ENCODE data around the gene ZNF827.

The ZNF827 gene

DNA sequence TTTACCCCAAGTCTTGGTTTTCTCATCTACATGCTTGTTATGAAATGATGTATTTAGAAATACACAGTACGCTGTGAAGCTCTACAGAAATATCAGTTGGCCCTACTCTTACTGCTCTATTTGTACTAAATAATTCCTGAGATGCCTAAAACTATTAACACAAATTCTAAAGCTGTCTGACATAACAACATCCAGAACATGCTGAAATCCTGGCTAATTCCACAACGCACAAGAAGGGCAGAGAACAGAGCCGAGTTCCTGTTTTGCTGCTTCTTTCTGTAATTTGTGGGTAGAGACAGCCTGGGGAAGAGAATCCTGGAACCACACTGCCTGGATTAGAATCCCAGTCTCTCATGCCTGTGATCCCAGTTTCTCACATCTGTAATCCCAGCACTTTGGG lies 59.0 kb downstream of the ZNF827 start:
- ATAC-seq: peak; percentile 18; the same call in 2 of the 3 replicates
- TF ChIP-seq TOX (CRISPR knock-in tag; IDR thresholded peaks at IDR 0.05; ENCODE audit: borderline replicate concordance) (no peak), ISL1 (CRISPR knock-in tag; IDR thresholded peaks at IDR 0.05) (no peak), SNAI2 (CRISPR knock-in tag; IDR thresholded peaks at IDR 0.05) (no peak), TCF4 (CRISPR knock-in tag; IDR thresholded peaks at IDR 0.05; ENCODE audit: borderline replicate concordance) (no peak), ZFP30 (CRISPR knock-in tag; IDR thresholded peaks at IDR 0.05) (no peak), BACH2 (CRISPR knock-in tag; IDR thresholded peaks at IDR 0.05; ENCODE audit: borderline replicate concordance) (no peak), ZNF70 (CRISPR knock-in tag; IDR thresholded peaks at IDR 0.05) (no peak), GLIS3 (CRISPR knock-in tag; IDR thresholded peaks at IDR 0.05) (no peak), OSR1 (CRISPR knock-in tag; IDR thresholded peaks at IDR 0.05) (no peak), ESRRG (CRISPR knock-in tag; IDR thresholded peaks at IDR 0.05) (no peak), ZNF565 (CRISPR knock-in tag; conservative IDR thresholded peaks at IDR 0.05; ENCODE audit: low read depth) (no peak), PPARA (CRISPR knock-in tag; IDR thresholded peaks at IDR 0.05; ENCODE audit: borderline replicate concordance) (no peak), RARB (CRISPR knock-in tag; IDR thresholded peaks at IDR 0.05) (no peak), CSDC2 (CRISPR knock-in tag; IDR thresholded peaks at IDR 0.05) (no peak), ARNTL (CRISPR knock-in tag; IDR thresholded peaks at IDR 0.05; ENCODE audit: borderline replicate concordance, low read depth) (no peak)
- TF ChIP-seq, protein P1, sequence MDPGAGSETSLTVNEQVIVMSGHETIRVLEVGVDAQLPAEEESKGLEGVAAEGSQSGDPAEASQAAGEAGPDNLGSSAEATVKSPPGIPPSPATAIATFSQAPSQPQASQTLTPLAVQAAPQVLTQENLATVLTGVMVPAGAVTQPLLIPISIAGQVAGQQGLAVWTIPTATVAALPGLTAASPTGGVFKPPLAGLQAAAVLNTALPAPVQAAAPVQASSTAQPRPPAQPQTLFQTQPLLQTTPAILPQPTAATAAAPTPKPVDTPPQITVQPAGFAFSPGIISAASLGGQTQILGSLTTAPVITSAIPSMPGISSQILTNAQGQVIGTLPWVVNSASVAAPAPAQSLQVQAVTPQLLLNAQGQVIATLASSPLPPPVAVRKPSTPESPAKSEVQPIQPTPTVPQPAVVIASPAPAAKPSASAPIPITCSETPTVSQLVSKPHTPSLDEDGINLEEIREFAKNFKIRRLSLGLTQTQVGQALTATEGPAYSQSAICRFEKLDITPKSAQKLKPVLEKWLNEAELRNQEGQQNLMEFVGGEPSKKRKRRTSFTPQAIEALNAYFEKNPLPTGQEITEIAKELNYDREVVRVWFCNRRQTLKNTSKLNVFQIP (CRISPR knock-in tag; IDR thresholded peaks at IDR 0.05; ENCODE audit: borderline replicate concordance, low read depth): no peak
- TF ChIP-seq, protein P2, sequence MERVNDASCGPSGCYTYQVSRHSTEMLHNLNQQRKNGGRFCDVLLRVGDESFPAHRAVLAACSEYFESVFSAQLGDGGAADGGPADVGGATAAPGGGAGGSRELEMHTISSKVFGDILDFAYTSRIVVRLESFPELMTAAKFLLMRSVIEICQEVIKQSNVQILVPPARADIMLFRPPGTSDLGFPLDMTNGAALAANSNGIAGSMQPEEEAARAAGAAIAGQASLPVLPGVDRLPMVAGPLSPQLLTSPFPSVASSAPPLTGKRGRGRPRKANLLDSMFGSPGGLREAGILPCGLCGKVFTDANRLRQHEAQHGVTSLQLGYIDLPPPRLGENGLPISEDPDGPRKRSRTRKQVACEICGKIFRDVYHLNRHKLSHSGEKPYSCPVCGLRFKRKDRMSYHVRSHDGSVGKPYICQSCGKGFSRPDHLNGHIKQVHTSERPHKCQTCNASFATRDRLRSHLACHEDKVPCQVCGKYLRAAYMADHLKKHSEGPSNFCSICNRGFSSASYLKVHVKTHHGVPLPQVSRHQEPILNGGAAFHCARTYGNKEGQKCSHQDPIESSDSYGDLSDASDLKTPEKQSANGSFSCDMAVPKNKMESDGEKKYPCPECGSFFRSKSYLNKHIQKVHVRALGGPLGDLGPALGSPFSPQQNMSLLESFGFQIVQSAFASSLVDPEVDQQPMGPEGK (CRISPR knock-in tag; IDR thresholded peaks at IDR 0.05; ENCODE audit: borderline replicate concordance): no peak
- TF ChIP-seq, protein P3, sequence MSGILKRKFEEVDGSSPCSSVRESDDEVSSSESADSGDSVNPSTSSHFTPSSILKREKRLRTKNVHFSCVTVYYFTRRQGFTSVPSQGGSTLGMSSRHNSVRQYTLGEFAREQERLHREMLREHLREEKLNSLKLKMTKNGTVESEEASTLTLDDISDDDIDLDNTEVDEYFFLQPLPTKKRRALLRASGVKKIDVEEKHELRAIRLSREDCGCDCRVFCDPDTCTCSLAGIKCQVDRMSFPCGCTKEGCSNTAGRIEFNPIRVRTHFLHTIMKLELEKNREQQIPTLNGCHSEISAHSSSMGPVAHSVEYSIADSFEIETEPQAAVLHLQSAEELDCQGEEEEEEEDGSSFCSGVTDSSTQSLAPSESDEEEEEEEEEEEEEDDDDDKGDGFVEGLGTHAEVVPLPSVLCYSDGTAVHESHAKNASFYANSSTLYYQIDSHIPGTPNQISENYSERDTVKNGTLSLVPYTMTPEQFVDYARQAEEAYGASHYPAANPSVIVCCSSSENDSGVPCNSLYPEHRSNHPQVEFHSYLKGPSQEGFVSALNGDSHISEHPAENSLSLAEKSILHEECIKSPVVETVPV (CRISPR knock-in tag; IDR thresholded peaks at IDR 0.05): no peak

DNA sequence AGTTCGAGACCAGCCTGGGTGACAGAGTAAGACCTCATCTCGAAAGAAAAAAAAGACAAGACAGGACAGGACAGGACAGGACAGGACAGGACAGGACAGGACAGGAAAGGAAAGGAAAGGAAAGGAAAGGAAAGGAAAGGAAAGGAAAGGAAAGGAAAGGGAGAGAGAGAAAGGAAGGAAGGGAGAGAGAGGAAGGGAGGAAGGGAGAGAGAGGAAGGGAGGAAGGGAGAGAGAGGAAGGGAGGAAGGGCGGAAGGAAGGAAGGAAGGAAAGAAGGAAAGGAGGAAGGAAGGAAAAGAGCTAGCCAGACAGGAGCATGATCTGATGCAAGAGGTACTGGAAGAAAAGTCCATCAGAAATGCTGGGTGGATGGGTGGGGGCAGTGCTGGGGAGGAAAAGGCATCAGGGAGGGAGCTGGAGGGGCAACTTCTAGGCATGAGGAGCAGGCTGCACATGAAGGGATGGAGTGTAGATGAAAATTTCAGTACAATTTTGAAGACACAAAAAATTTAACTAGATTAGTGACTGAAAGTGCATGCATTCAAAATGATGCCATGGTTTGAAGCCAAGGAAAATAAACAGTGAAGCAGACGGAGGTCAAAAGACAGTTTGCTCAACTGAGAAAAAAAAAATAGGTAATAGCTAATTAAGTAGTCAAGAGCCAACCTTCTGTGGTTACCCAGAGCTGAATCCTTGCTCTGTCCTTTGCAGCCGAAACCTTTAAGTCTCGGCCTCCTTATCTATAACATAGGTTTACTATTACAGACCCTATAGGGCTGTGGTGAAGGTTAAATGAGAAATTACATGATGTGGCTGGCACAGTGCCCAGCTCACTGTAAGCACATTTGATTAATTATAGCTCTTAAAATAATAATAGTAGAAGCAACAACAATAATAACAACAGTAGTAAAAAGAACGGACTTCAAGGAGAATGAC lies 59.9 kb downstream of the ZNF827 start:
- peak; percentile 68 for TF ChIP-seq ISL1 (CRISPR knock-in tag; IDR thresholded peaks at IDR 0.05)
- TF ChIP-seq, protein P1 (CRISPR knock-in tag; IDR thresholded peaks at IDR 0.05; ENCODE audit: borderline replicate concordance, low read depth): no peak
- no peak for TF ChIP-seq ZFP3 (CRISPR knock-in tag; IDR thresholded peaks at IDR 0.05)
- no peak for TF ChIP-seq ZNF70 (CRISPR knock-in tag; IDR thresholded peaks at IDR 0.05)
- peak; percentile 66 for ATAC-seq

DNA sequence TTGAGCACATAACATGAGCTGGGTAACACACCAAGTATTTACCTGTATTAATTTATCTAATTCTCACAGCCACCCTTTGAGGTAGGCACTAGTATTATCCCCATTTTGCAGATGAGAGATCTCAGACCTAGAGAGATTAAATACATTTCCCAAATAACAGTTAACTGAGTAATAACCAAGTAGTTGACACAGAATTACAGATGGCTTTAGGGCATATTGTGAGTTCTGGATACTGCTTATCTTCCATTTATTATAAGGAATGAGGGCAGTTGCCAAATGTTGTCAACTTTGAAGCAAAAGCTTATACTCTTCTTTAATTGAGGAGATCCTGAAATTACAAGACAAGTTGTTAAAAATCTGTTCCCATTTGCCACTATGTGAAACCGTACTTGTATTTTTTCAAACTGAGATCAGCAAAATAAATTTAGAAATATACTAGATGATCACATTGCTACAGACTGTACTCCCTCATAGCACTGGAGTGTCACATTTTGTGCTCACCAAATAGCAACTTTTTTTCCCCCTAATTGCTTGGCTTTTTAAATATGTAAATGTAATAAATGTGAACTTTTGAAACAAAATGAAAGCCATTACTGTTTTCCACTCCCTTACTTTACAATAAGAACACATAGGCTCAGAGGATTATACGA lies 62.0 kb downstream of the ZNF827 start:
- no peak for ATAC-seq
- TF ChIP-seq ZNF8 (CRISPR knock-in tag; IDR thresholded peaks at IDR 0.05) (no peak), OSR1 (CRISPR knock-in tag; IDR thresholded peaks at IDR 0.05) (no peak), SNAI2 (CRISPR knock-in tag; IDR thresholded peaks at IDR 0.05) (no peak), RARB (CRISPR knock-in tag; IDR thresholded peaks at IDR 0.05) (no peak), ZFP30 (CRISPR knock-in tag; IDR thresholded peaks at IDR 0.05) (no peak), BACH2 (CRISPR knock-in tag; IDR thresholded peaks at IDR 0.05; ENCODE audit: borderline replicate concordance) (no peak), ESRRG (CRISPR knock-in tag; IDR thresholded peaks at IDR 0.05) (no peak), CSDC2 (CRISPR knock-in tag; IDR thresholded peaks at IDR 0.05) (no peak)
- TF ChIP-seq, protein P2 (CRISPR knock-in tag; IDR thresholded peaks at IDR 0.05; ENCODE audit: borderline replicate concordance): no peak
- TF ChIP-seq, protein P1 (CRISPR knock-in tag; IDR thresholded peaks at IDR 0.05; ENCODE audit: borderline replicate concordance, low read depth): no peak
- TF ChIP-seq, protein P4, sequence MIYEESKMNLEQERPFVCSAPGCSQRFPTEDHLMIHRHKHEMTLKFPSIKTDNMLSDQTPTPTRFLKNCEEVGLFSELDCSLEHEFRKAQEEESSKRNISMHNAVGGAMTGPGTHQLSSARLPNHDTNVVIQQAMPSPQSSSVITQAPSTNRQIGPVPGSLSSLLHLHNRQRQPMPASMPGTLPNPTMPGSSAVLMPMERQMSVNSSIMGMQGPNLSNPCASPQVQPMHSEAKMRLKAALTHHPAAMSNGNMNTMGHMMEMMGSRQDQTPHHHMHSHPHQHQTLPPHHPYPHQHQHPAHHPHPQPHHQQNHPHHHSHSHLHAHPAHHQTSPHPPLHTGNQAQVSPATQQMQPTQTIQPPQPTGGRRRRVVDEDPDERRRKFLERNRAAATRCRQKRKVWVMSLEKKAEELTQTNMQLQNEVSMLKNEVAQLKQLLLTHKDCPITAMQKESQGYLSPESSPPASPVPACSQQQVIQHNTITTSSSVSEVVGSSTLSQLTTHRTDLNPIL (CRISPR knock-in tag; IDR thresholded peaks at IDR 0.05; ENCODE audit: low read depth): no peak
- TF ChIP-seq, protein P3 (CRISPR knock-in tag; IDR thresholded peaks at IDR 0.05): no peak
